Ishikawa (cell line): ENCODE data around the gene RAD51B.

Experiments
- CREB1 ChIP-seq: IDR thresholded peaks from 2 replicates; pipeline ENCODE4 v1.6.1; 2012; ENCODE audit warnings: low read depth
- EP300 ChIP-seq: IDR thresholded peaks from 2 replicates; pipeline ENCODE4 v1.6.1; 2012; ENCODE audit warnings: borderline replicate concordance
- RAD21 ChIP-seq: IDR thresholded peaks from 2 replicates; pipeline ENCODE4 v1.6.1; 2012; ENCODE audit warnings: low read depth

DNA sequence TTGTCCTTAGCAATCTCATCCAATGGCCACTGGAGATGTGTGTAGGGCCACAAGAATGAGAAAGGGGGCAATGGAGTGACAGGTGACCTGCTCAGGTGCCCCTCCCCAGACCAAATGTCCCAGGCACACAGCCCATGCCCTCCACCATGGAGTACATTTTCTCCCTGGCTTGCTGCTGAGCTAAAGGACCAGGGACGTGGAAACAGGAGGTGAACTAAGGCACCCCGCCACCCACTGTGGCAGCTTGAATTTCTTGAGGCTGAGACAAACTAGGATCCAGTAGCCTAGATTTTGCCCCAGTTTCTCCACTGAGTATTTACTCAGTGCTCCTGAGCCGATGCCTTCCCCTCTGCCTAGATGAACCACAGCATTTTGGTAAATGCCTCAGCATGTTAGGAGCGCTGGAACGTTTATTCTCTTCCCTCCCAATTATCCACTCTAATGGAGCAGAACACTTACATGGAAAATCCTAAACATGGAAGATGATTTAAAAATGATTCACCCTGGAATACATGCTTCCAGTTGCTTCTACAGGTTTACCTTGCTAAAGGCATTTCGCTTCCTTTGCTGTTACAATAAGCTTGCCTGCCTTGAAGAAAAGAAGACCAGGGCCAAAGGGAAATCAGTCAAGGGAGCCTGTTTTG, 775.3 kb downstream of the RAD51B start:
- no peak for TF ChIP-seq EP300
- no peak for TF ChIP-seq RAD21
- no peak for TF ChIP-seq CREB1
